Lower lobe of right lung (tissue), 2 donors: ENCODE data around the gene PPIA. TPM values are rescaled to one million over a fixed set of nuclear protein-coding genes. Genes with fewer than 3 reads are reported as not detected.
A peak's percentile ranks its signal among the peaks of the same experiment; 100 is the strongest.

ENCODE experiments used
- ATAC-seq, 2 donors: fragments of 200-7000 bp; cut with Tn5 transposase; one replicate each; pipeline ENCODE4 v1.9.1; 2020 to 2022; ENCODE audit warnings: mild to moderate bottlenecking in 2 of 2, moderate library complexity in 2 of 2
- DNase-seq: peaks from one replicate; pipeline ENCODE4 v3.0.0-alpha.2; 2020
- H3K27ac ChIP-seq: fragments of 200-600 bp; one replicate; pipeline ENCODE4 v1.8.0; 2022
- H3K27me3 ChIP-seq: fragments of 200-600 bp; one replicate; pipeline ENCODE4 v1.8.0; 2022; ENCODE audit warnings: low read depth
- H3K36me3 ChIP-seq: fragments of 200-600 bp; one replicate; pipeline ENCODE4 v1.8.0; 2022; ENCODE audit warnings: mild to moderate bottlenecking
- H3K4me1 ChIP-seq: fragments of 200-600 bp; one replicate; pipeline ENCODE4 v1.8.0; 2022
- H3K4me3 ChIP-seq: fragments of 200-600 bp; one replicate; pipeline ENCODE4 v1.8.0; 2022; ENCODE audit warnings: mild to moderate bottlenecking
- H3K9me3 ChIP-seq: fragments of 200-600 bp; one replicate; pipeline ENCODE4 v1.8.0; 2022
- intact Hi-C: fragments of 100-400 bp; cut with DNase I; formaldehyde crosslinking; loops from one replicate; pipeline ENCODE4 v1.11.0; 2022
- total RNA-seq: library from RNA; stranded (reverse); fragmentation: NEBNext Ultra II Directional; extraction: Animal tissue kit (Norgen Biotek cat#: 25700); gene quantifications from one replicate; pipeline ENCODE4 v1.2.1, GENCODE V29; 2021
- TF ChIP-seq, protein P1 (sequence below): fragments of 200-600 bp; IDR thresholded peaks from one replicate; pipeline ENCODE4 v1.8.0; 2022; ENCODE audit warnings: antibody characterized with exemption, mild to moderate bottlenecking
- donor health status: DM: no; HTN: yes; CAD: no; lungs with severe emphysema.

Gene PPIA
- total RNA-seq, 1 donor from 2014 or later, result 964 TPM

DNA sequence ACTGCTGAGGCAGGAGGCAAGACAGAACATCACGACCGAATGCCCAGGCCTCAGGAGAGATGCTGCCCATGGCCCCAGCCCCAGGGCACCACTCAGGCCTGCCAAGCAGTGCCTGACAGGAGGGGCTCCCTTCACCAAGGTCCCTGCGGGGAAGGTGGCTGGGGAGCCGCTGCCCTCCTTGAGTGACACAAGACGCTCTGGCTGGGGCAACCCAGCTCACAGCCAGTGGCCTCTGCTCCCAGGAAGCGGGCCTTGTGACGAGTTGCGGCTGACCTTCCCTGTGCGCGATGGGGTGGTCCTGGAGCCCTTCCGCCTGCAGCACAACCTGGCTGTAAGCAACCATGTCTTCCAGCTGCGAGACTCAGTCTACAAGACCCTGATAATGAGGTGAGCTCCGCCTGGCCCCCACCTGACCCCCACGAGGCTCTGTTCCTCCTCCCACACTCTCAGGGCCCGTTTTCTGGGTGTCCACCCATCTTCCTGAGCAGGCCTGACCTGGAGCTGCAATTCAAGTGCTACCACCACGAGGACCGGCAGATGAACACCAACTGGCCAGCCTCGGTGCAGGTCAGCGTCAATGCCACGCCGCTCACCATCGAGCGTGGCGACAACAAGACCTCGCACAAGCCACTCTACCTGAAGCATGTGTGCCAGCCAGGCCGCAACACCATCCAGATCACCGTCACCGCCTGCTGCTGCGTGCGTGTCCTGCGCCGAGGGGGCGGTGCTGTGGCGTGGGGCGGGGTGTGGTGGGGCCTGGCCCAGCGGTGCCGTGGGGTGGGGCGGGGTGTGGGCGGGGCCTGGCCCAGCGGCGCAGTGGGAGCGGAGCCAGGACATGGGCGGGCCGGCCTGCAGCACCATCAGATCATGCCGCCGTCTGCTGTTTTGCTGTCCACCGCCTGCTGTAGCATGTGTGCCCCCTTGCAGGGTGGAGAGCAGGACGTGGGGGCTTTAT lies 35.0 kb upstream of the PPIA start:
- no peak overlapping the region for H3K4me3 ChIP-seq
- peaks cover 100% of the 10 kb centered on the region for H3K36me3 ChIP-seq
- H3K27ac ChIP-seq, result no peak overlapping the region
- no peaks in the 10 kb centered on the region for H3K27me3 ChIP-seq
- TF ChIP-seq, protein P1, sequence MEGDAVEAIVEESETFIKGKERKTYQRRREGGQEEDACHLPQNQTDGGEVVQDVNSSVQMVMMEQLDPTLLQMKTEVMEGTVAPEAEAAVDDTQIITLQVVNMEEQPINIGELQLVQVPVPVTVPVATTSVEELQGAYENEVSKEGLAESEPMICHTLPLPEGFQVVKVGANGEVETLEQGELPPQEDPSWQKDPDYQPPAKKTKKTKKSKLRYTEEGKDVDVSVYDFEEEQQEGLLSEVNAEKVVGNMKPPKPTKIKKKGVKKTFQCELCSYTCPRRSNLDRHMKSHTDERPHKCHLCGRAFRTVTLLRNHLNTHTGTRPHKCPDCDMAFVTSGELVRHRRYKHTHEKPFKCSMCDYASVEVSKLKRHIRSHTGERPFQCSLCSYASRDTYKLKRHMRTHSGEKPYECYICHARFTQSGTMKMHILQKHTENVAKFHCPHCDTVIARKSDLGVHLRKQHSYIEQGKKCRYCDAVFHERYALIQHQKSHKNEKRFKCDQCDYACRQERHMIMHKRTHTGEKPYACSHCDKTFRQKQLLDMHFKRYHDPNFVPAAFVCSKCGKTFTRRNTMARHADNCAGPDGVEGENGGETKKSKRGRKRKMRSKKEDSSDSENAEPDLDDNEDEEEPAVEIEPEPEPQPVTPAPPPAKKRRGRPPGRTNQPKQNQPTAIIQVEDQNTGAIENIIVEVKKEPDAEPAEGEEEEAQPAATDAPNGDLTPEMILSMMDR, result no peak
- DNase-seq, result no peak
- peaks cover 12% of the 10 kb centered on the region for H3K4me1 ChIP-seq
- H3K9me3 ChIP-seq, result no peaks in the 10 kb centered on the region
- intact Hi-C loops, result no loop called here
- peak; percentile 48 to 54 for ATAC-seq

DNA sequence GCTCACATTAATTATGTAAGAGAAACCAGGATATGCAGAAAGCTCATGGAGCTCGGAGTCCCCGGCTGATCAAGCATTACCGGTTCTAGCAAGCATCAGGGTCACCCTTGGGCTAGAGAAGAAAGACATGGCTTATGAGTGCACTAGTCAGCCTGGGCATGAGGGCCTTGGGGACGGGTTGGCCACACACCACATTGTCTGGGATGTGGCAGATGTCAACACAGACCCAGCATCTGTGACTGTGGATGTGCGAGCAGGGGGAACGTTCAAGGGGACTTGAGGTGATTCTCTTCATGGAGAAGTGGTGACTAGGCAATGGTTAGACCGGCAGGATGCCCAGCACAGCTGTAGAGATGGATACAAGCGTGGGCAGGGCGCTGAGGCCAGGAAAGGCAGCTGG lies 34.2 kb upstream of the PPIA start:
- no peak overlapping the region for H3K4me3 ChIP-seq
- H3K4me1 ChIP-seq, result peaks cover 4% of the 10 kb centered on the region
- intact Hi-C loops, result no loop called here
- H3K27ac ChIP-seq, result no peak overlapping the region
- no peak for ATAC-seq
- no peaks in the 10 kb centered on the region for H3K9me3 ChIP-seq
- TF ChIP-seq, protein P1, result no peak
- H3K27me3 ChIP-seq, result no peaks in the 10 kb centered on the region
- no peak for DNase-seq
- peaks cover 100% of the 10 kb centered on the region for H3K36me3 ChIP-seq

DNA sequence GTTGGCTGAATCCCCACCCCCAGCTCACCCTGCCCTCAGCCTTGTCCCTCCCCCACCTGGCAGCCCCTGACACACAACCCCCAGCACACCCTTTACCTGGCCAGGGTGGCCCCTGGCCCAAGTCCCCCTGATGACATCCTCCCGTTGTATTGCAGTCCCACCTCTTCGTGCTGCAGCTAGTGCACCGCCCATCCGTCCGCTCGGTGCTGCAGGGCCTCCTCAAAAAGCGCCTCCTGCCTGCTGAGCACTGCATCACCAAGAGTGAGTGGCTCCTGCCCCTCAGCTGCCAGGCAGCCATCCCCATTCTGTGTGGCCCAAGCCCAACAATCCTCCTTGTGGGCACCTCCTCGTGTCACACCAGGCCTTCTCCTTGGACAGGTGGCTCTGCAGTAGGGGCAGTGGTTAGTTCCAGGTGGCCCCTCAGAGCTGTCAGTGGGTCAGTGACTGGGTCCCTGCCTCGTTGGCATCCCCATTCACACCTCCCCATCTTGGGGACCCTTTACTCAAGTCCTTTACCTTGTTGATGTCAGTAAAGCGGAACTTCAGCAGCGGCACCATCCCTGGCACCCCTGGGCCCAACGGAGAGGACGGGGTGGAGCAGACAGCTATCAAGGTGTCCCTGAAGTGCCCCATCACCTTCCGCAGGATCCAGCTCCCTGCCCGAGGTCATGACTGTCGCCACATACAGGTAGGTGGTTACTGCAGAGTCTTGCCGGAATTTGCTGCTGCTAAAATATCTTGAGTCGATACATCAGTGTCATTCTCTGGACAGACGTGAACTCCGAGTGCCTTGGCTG lies 33.6 kb upstream of the PPIA start:
- Histone ChIP-seq H3K27ac (no peak overlapping the region), H3K4me3 (no peak overlapping the region), H3K9me3 (no peaks in the 10 kb centered on the region), H3K36me3 (peaks cover 100% of the 10 kb centered on the region), H3K27me3 (no peaks in the 10 kb centered on the region), H3K4me1 (peaks cover 4% of the 10 kb centered on the region)
- TF ChIP-seq, protein P1, result no peak
- DNase-seq (no peak), ATAC-seq (no peak)
- intact Hi-C loops, result no loop called here

DNA sequence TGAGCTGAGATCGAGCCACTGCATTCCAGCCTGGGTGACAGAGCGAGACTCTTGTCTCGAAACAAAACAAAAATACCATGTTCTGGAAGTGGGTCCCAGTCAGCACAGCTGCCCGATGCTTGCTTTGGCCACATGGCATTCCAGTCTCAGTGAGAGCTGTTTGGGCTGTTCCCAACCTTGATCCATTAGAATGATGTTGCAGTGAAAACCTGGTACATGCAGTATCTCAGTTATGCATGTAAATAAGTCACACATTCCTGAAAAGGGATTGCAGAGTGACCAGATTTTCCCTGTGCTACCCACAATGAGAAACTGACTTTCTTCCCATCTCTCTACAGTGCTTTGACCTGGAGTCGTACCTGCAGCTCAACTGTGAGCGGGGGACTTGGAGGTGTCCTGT lies 32.4 kb upstream of the PPIA start:
- DNase-seq (no peak), ATAC-seq (no peak)
- intact Hi-C loops, result no loop called here
- peaks cover 16% of the 10 kb centered on the region for H3K4me1 ChIP-seq
- peaks cover 90% of the 10 kb centered on the region for H3K36me3 ChIP-seq
- TF ChIP-seq, protein P1, result no peak
- H3K4me3 ChIP-seq, result no peak overlapping the region
- no peak overlapping the region for H3K27ac ChIP-seq
- H3K9me3 ChIP-seq, result no peaks in the 10 kb centered on the region
- H3K27me3 ChIP-seq, result no peaks in the 10 kb centered on the region

DNA sequence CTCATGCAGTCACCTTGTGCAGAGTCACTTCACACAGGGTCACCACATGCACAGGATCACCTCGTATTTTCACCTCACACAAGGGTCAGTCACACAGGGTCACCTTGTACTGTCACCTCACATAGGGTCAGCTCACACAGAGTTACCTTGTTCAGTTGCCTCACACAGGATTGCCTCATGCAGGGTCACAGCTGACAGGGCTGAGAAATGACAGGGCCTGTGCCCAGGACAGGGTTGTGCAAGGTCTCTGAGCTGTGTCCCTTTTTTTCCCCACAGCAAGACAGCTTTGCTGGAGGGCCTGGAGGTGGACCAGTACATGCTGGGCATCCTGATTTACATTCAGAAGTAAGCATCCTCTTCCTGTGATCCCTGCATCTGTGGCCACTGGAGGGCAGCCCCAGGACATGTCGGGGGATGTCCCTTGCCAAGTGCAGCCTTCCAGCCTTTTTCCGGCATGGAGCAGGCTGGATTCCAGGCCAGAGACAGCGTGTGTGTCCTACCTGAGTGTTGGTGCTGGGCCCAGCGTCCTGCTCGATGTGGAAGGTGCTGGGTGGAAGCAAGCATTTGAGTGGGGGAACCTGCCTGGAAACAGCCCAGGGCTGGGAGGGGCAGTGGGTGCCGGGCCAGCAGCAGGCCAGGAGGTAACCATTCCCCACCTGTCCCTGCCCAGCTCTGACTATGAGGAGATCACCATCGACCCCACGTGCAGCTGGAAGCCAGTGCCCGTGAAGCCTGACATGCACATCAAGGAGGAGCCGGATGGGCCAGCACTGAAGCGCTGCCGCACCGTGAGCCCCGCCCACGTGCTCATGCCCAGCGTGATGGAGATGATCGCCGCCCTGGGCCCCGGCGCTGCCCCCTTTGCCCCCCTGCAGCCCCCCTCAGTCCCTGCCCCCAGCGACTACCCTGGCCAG lies 31.6 kb upstream of the PPIA start:
- TF ChIP-seq, protein P1, result no peak
- ATAC-seq (no peak), DNase-seq (no peak)
- Histone ChIP-seq H3K4me1 (peaks cover 24% of the 10 kb centered on the region), H3K36me3 (peaks cover 81% of the 10 kb centered on the region), H3K4me3 (no peak overlapping the region), H3K27ac (no peak overlapping the region), H3K27me3 (no peaks in the 10 kb centered on the region), H3K9me3 (no peaks in the 10 kb centered on the region)
- intact Hi-C loops, result no loop called here
